Kidney capillary endothelial cell (primary cell): ENCODE results near the gene DGKG.

ENCODE experiments used
- DNase-seq: peaks from one replicate; pipeline ENCODE4 v3.0.0-alpha.2; 2018; ENCODE audit warnings: low spot score

DGKG gene

DNA sequence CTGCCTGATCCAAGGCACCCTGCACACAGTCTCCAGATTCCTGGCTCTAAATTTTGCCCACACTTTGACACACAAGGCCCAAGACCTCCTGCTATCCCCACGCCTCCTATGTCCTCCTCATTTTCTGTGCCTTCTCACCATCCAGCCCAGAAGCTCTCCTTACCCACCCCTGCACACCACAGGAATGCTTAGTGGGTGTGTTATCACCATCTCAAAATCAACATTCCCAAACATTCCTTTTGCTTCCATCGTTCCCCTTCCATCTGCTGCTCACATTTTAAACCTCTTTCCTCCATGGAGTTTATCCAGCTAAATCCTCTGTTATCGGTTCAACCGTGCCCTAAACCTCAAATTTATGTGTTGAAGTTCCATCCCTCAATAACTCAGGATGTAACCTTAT is 43.9 kb downstream of the DGKG start:
- DNase-seq: no peak

GRCh38 chr3:186317478-186317877 is 44.6 kb downstream of the DGKG start:
- no peak for DNase-seq

DNA sequence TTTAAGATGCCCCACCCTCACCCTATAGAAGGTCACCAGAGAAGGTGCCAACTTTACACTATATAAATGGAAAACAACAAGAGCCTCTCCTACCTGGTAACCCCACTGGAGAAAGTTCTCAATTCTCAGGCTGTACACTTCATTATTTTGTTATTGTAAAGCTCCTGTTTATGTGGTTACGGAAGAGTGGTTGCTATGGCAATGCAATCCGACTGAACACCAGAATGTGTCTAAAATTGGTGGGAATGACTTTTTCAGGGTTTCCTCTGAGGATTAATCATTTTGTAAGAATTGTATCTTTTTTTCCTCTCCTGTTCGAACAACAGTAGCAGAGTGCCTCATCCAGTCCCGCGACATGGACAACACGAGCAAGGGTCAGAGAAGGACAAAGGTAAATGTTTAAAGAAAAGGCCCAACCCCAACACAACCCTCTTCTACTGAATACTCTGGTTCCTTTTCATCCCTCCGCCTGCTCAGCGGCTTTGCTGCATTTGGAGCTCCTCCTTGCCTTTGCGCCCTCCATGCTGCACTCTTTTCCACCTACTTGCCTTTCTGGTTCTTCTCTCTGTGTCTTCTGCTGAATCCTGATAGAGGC is 45.3 kb downstream of the DGKG start:
- DNase-seq: no peak

GRCh38 chr3:186315581-186316354 is 46.3 kb downstream of the DGKG start:
- DNase-seq: no peak

DNA sequence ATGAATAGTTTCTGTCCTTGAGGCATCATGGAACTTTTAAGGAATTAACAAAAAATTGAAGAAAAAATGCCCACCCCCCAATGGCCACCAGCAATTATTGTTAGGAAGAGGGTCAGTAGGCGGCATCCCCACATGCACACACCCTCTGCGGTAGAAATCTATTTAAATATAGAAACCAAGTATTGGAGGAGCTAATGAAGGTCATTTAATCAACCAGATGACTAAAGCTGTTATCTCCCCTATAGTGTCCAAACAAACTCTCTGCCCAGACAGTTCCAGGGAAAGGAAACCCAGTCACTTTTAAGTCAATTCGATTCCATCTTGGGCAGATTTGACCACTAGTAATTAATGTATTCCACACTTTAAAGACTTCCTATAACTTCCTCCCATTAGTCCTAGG is 47.1 kb downstream of the DGKG start:
- DNase-seq: no peak

- no peak for DNase-seq
Observed at GRCh38 chr3:186311441-186311840, 50.6 kb downstream of the DGKG start.

- no peak for DNase-seq
Observed at GRCh38 chr3:186308549-186308948, 53.5 kb downstream of the DGKG start.

DNA sequence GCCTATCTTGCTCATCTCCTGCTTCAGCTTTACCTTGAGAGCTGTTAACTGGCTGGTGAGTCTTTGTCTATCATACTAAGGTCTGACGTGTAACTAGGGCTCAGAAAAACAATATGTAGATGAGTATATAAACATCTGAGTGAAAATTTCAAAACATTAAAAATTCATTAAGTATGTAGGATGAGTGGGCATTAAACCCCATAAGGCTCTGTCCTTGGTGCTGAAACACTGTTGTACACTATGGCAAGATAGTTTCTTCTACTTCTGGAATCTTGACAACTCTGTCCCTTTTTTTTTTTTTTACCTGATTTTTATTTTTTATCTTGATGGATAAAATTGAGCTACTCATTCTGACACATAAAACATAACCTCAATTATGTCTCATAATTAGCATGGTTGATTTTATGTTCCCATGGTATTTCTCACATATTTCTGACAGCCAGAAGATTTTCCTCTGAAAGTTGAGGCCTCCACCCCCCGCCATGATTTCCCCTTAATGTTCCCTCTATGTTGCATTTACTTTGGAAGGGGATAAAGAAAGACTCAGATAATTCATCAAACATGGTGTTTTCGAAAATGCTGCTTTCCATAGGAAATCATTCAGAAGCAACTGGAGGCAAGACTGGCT is 54.3 kb downstream of the DGKG start:
- DNase-seq: peak; percentile 47

GRCh38 chr3:186305286-186305685 is 56.7 kb downstream of the DGKG start:
- no peak for DNase-seq

GRCh38 chr3:186303965-186304364 is 58.1 kb downstream of the DGKG start:
- DNase-seq: no peak

DNA sequence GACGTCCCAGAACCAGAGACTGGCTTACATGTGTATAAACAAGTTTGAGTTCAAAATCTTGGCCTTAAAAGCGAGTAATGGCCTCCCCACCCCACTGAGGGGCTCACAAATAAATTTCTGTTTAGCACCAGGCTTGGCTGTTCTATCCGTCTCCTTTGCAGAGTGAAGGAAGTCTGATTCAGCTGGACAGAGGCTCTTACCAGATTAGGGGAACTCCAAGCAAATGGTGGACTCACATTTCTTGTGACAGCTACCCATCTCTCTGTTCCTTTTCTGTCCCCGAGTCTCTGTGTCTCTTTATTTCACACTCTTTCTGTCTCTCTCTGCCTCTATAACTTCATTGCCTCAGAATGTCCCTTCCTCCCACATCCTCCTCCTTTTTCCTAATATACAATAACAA is 62.7 kb downstream of the DGKG start:
- DNase-seq: no peak

GRCh38 chr3:186298876-186299275 is 63.2 kb downstream of the DGKG start:
- DNase-seq: no peak

DNA sequence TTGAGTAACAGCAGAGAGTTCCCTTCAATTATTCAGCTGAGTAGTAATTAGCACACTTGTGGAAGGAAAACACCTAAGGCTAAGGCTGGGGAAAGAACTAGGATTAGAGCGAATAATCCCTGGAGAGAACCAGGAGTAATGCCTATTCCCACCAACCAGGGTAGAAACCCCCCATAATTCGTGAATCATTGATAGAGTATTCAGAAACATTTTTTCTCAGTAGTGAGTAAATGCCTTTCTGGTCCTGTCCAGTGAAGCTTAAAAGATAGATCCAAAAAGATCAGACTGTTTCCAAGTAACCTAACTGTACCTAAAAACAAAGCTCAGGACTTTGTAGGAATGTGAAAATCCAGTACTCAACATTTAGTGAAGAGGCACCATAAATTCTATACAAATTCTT is 71.2 kb downstream of the DGKG start:
- no peak for DNase-seq

GRCh38 chr3:186287711-186288110 is 74.3 kb downstream of the DGKG start:
- DNase-seq: no peak

GRCh38 chr3:186286114-186286513 is 75.9 kb downstream of the DGKG start:
- DNase-seq: peak; percentile 74

DNA sequence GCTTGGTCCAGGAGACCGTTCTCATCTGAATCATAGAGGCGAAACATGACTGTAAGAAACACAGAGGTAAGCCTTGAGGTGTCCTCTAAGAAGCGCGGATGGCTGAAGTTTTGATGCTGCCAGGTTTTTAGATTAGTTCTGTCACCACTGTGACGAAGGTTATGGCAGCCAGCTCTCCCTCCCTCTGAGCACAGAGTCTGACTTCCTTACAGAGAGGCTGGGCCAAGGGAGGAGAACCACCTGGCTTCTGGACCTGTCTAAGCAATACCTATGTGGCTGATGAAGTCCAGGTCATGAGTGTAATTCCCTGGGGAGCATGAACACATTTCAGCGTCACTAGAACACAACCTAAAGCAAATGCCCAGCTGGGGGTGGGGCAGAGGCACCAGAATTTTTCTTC is 77.4 kb downstream of the DGKG start:
- DNase-seq: no peak

- no peak for DNase-seq
Observed at GRCh38 chr3:186284349-186284652, 77.7 kb downstream of the DGKG start.

GRCh38 chr3:186283651-186284348 is 78.2 kb downstream of the DGKG start:
- DNase-seq: peak; percentile 47

DNA sequence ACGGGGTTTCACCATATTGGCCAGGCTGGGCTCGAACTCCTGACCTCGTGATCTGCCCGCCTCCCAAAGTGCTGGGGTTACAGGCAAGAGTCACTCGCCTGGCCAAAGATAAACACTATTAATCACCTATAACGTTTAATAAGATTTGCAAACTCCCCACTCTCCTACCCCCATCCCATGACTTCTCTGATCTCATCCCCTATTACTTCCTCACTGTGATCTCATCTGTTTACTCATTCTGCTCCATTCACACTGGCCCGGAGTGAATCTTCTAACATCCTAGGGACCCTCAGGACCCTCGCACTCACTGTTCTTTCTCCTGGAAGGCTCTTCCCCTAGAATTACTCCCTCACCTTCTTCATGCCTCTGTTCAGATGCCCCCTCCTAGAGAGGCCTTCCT is 78.9 kb downstream of the DGKG start:
- DNase-seq: no peak

GRCh38 chr3:186281176-186281575 is 80.9 kb downstream of the DGKG start:
- peak; percentile 62 for DNase-seq

GRCh38 chr3:186280737-186281136 is 81.3 kb downstream of the DGKG start:
- DNase-seq: no peak

DNA sequence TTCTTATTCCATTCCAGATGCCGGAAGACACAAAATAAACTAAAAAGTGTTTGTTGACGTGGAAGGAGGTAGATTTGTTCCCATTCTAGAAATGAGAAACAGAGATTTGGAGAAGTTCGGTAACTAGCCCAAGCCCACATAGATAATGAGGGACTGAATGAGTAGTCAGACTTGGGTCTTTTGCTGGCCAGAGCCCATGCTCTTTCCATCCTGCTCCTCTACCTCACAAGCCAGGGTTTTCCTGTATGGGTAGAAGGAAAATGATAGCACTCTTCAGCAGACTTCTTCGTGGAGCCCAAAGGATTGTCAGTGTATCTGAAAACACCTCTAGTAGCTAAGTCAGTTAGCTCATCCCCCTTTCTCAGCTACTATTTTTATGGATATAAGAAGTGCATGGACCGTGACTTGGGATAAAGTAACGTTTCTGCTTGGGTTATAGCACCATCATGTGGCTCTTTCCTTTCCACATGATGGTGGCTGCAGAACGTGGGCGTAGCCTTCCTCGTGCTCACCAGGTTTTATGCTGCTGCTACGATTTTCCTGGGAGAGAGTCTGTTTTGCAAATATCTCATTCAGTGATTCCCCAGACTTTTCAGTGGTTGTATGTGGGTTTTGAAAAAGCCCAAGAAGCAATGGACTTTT is 84.6 kb downstream of the DGKG start:
- DNase-seq: peak; percentile 33

- DNase-seq: no peak
Observed at GRCh38 chr3:186275436-186275835, 86.6 kb downstream of the DGKG start.
